ENCODE measurements around the gene IKBIP. TPM values are rescaled to one million over a fixed set of nuclear protein-coding genes. Genes with fewer than 3 reads are reported as not detected.

Gene IKBIP
- polyA plus RNA-seq, 1 donor from 2014 or later, result 11.5 TPM

- Histone ChIP-seq H3K4me3 (ENCODE audit: low read length) (peak overlapping the region; percentile 96), H3K9ac (ENCODE audit: low read length) (no peak overlapping the region), H3K79me2 (replicated peaks; ENCODE audit: insufficient read depth, low read length) (peaks cover 40% of the 10 kb centered on the region), H2AFZ (ENCODE audit: low read depth, low read length) (no peak overlapping the region), H3K9me3 (ENCODE audit: low read length) (no peaks in the 10 kb centered on the region), H3K36me3 (ENCODE audit: insufficient read depth, low read length) (no peaks in the 10 kb centered on the region), H4K20me1 (ENCODE audit: insufficient read depth) (no peaks in the 10 kb centered on the region), H3K27me3 (ENCODE audit: insufficient read depth, low read depth, low read length) (no peaks in the 10 kb centered on the region), H3K27ac (ENCODE audit: low read length) (no peak overlapping the region), H3F3A (ENCODE audit: insufficient read depth, low read length, poor library complexity, severe bottlenecking) (no peaks in the 10 kb centered on the region), H3K9me2 (ENCODE audit: insufficient read depth, low read length) (no peaks in the 10 kb centered on the region), H3K4me2 (ENCODE audit: low read length) (peak overlapping the region; percentile 49)
- TF ChIP-seq RAD21 (conservative IDR thresholded peaks at IDR 0.05) (no peak), SMC3 (conservative IDR thresholded peaks at IDR 0.05; ENCODE audit: poor library complexity) (no peak), MXI1 (conservative IDR thresholded peaks at IDR 0.05; ENCODE audit: poor library complexity, severe bottlenecking) (no peak), TAF1 (IDR thresholded peaks at IDR 0.05; ENCODE audit: low read depth) (no peak), EP300 (conservative IDR thresholded peaks at IDR 0.05; ENCODE audit: poor library complexity, severe bottlenecking) (no peak), EZH2 (IDR thresholded peaks at IDR 0.05; ENCODE audit: borderline replicate concordance, insufficient read depth, low read length, poor library complexity, severe bottlenecking) (no peak), POLR2AphosphoS5 (IDR thresholded peaks at IDR 0.05) (no peak)
Measured at GRCh38 chr12:98646294-98647090, 1.9 kb upstream of the IKBIP start.

GRCh38 chr12:98645572-98646067 is 1.0 kb upstream of the IKBIP start:
- Histone ChIP-seq H3K27ac (ENCODE audit: low read length) (peak overlapping the region; percentile 57), H3K36me3 (ENCODE audit: insufficient read depth, low read length) (no peaks in the 10 kb centered on the region), H3K79me2 (replicated peaks; ENCODE audit: insufficient read depth, low read length) (peaks cover 44% of the 10 kb centered on the region)

More at GRCh38 chr12:98645572-98646067, 1.0 kb upstream of the IKBIP start:
- H3K4me2 ChIP-seq (ENCODE audit: low read length), result peak overlapping the region; percentile 49
- peak overlapping the region; percentile 74 for H3K9ac ChIP-seq (ENCODE audit: low read length)
- H3K9me2 ChIP-seq (ENCODE audit: insufficient read depth, low read length), result no peaks in the 10 kb centered on the region
- no peak for TF ChIP-seq REST (IDR thresholded peaks at IDR 0.05; ENCODE audit: borderline replicate concordance)
- no peak for TF ChIP-seq EP300 (conservative IDR thresholded peaks at IDR 0.05; ENCODE audit: poor library complexity, severe bottlenecking)
- no peak for TF ChIP-seq MXI1 (conservative IDR thresholded peaks at IDR 0.05; ENCODE audit: poor library complexity, severe bottlenecking)
- TF ChIP-seq CTCF (IDR thresholded peaks at IDR 0.05; ENCODE audit: poor library complexity, severe bottlenecking), result no peak
- no peak for TF ChIP-seq TAF1 (IDR thresholded peaks at IDR 0.05; ENCODE audit: low read depth)
- TF ChIP-seq SMC3 (conservative IDR thresholded peaks at IDR 0.05; ENCODE audit: poor library complexity), result no peak
- TF ChIP-seq POLR2AphosphoS5 (IDR thresholded peaks at IDR 0.05), result no peak
- no peak for TF ChIP-seq EZH2 (IDR thresholded peaks at IDR 0.05; ENCODE audit: borderline replicate concordance, insufficient read depth, low read length, poor library complexity, severe bottlenecking)
- TF ChIP-seq RAD21 (conservative IDR thresholded peaks at IDR 0.05), result no peak
- peak overlapping the region; percentile 78 for H2AFZ ChIP-seq (ENCODE audit: low read depth, low read length)
- no peaks in the 10 kb centered on the region for H4K20me1 ChIP-seq (ENCODE audit: insufficient read depth)
- H3F3A ChIP-seq (ENCODE audit: insufficient read depth, low read length, poor library complexity, severe bottlenecking), result no peaks in the 10 kb centered on the region
- H3K9me3 ChIP-seq (ENCODE audit: low read length), result no peaks in the 10 kb centered on the region
- H3K27me3 ChIP-seq (ENCODE audit: insufficient read depth, low read depth, low read length), result no peaks in the 10 kb centered on the region
- H3K4me3 ChIP-seq (ENCODE audit: low read length), result peak overlapping the region; percentile 96
